Esophagus muscularis mucosa (tissue), 4 donors: ENCODE measurements around the gene SLC23A3. TPM values are rescaled to one million over a fixed set of nuclear protein-coding genes. Genes with fewer than 3 reads are reported as not detected.

Source experiments
- DNase-seq: peaks from one replicate; pipeline ENCODE4 v3.0.0-alpha.2; 2017; ENCODE audit errors: extremely low spot score
- H3K27ac ChIP-seq, 4 donors: fragments of 200-600 bp; sonication (generic); replicated peaks in 1 of 4; 1 replicate in 3 of 4; 2 replicates in 1 of 4; pipeline ENCODE4 v1.5.1; 2016 to 2019; ENCODE audit warnings: mild to moderate bottlenecking in 1 of 4
- H3K27me3 ChIP-seq, 4 donors: fragments of 200-600 bp; sonication (generic); one replicate each; pipeline versions ENCODE4 v1.5.1 to v1.6.0; 2016 to 2019
- H3K36me3 ChIP-seq, 4 donors: fragments of 200-600 bp; sonication (generic); one replicate each; pipeline ENCODE4 v1.5.1; 2016 to 2019
- H3K4me1 ChIP-seq, 4 donors: fragments of 200-600 bp; sonication (generic); one replicate each; pipeline ENCODE4 v1.5.1; 2016 to 2019
- H3K4me3 ChIP-seq, 4 donors: fragments of 200-600 bp; sonication (generic); 1 replicate in 2 of 4; 2 replicates in 2 of 4; pipeline ENCODE4 v1.5.1; 2016 to 2019; ENCODE audit warnings: mild to moderate bottlenecking in 4 of 4, moderate library complexity in 1 of 4
- H3K9me3 ChIP-seq, 4 donors: fragments of 200-600 bp; sonication (generic); 1 replicate in 3 of 4; 2 replicates in 1 of 4; pipeline ENCODE4 v1.5.1; 2016 to 2019
- CTCF ChIP-seq, 3 experiments: fragments of 200-600 bp in 2 of 3; fragments of 450-650 bp in 1 of 3; sonication (generic) in 2 of 3; IDR thresholded peaks; one replicate each; pipeline ENCODE4 v1.5.1; 2017 to 2019; ENCODE audit warnings: antibody characterized with exemption in 3 of 3, mild to moderate bottlenecking in 2 of 3, moderate library complexity in 1 of 3
- EP300 ChIP-seq: sonication (generic); formaldehyde crosslinking; IDR thresholded peaks from one replicate; pipeline ENCODE4 v1.6.1; 2017; ENCODE audit warnings: antibody characterized with exemption
- POLR2A ChIP-seq: fragments of 450-650 bp; IDR thresholded peaks from one replicate; pipeline ENCODE4 v1.6.1; 2017; ENCODE audit warnings: antibody characterized with exemption, moderate library complexity, mild to moderate bottlenecking, low read depth
- POLR2AphosphoS5 ChIP-seq, 2 donors: sonication (generic); formaldehyde crosslinking; IDR thresholded peaks; one replicate each; pipeline ENCODE4 v1.6.1; 2017; ENCODE audit warnings: antibody characterized with exemption in 2 of 2
- WGBS: methylation state at CpG from one replicate; pipeline ENCODE4 v1.1.5; 2018; 5-methylcytosine and 5-hydroxymethylcytosine counted together
- intact Hi-C: fragments of 100-400 bp; cut with DNase I; formaldehyde crosslinking; loops from one replicate; pipeline ENCODE4 v1.15.1; 2023
- total RNA-seq, 4 donors: library from RNA; depleted of rRNA; stranded (reverse); fragments of >200 nt; gene quantifications; one replicate each; pipeline versions ENCODE4 v1.1.0 to v1.2.1, GENCODE V29; 2016

The SLC23A3 gene
- total RNA-seq, 4 donors from 2014 or later: 0.23 to 0.58 (median 0.37) TPM

- no peaks in the 10 kb centered on the region for H3K9me3 ChIP-seq
- H3K27me3 ChIP-seq: no peaks in the 10 kb centered on the region
- TF ChIP-seq POLR2AphosphoS5 (IDR thresholded peaks at IDR 0.05) (peak; percentile 96 to 98), POLR2A (peak; percentile 93), EP300 (no peak), CTCF (IDR thresholded peaks at IDR 0.05) (no peak)
- H3K36me3 ChIP-seq: peaks cover 44 to 61% (median 60%) of the 10 kb centered on the region in 4 donors
- peak within 1 kb of the TSS; percentile 95 to 100 (median 96) for H3K27ac ChIP-seq
- peak; percentile 94 for DNase-seq
- intact Hi-C loops: loop anchor here (10.0 kb wide), 1 partner anchor 208 kb away; the partner anchor contains the start of gene DNPEP
- H3K4me3 ChIP-seq: peak within 1 kb of the TSS; percentile 95 to 100 (median 96)
- peaks cover 25 to 59% (median 46%) of the 10 kb centered on the region in 4 donors for H3K4me1 ChIP-seq
- 0% methylated on average over 10 of the region's 69 CpGs for WGBS
These were observed 7.2 kb upstream of the SLC23A3 start, which contains the start of gene CNPPD1 for GRCh38 chr2:219176818-219177551. Gene CNPPD1 (minus strand): TSS chr2:219176925. CDS start chr2:219176828, 97 bp downstream.

GRCh38 chr2:219175928-219176817 is 6.3 kb upstream of the SLC23A3 start:
- intact Hi-C loops: loop anchor here (10.0 kb wide), 1 partner anchor 209 kb away; the partner anchor contains the start of gene DNPEP
- H3K4me1 ChIP-seq: peaks cover 28 to 64% (median 54%) of the 10 kb centered on the region in 4 donors
- H3K27ac ChIP-seq: peak overlapping the region; percentile 95 to 100 (median 96)
- H3K9me3 ChIP-seq: no peaks in the 10 kb centered on the region
- H3K27me3 ChIP-seq: no peaks in the 10 kb centered on the region
- TF ChIP-seq EP300: no peak
- peak in 2 of 3 experiments; percentile 10 to 13 for TF ChIP-seq CTCF (IDR thresholded peaks at IDR 0.05)
- peak in 1 of 2 donors; percentile 10 for TF ChIP-seq POLR2AphosphoS5 (IDR thresholded peaks at IDR 0.05)
- no peak for TF ChIP-seq POLR2A
- H3K36me3 ChIP-seq: peaks cover 36 to 57% (median 53%) of the 10 kb centered on the region in 4 donors
- peak; percentile 91 for DNase-seq
- WGBS: 12% methylated on average over 8 of the region's 45 CpGs
- H3K4me3 ChIP-seq: peak overlapping the region; percentile 95 to 100 (median 96)

- H3K4me3 ChIP-seq: peak overlapping the region; percentile 95 to 100 (median 96)
- H3K27me3 ChIP-seq: no peaks in the 10 kb centered on the region
- H3K27ac ChIP-seq: peak overlapping the region in 3 of 4 donors; percentile 95 to 100 (median 98)
- intact Hi-C loops: loop anchor here (10.0 kb wide), 1 partner anchor 209 kb away; the partner anchor contains the start of gene DNPEP
- H3K4me1 ChIP-seq: peaks cover 35 to 67% (median 59%) of the 10 kb centered on the region in 4 donors
- no peaks in the 10 kb centered on the region for H3K9me3 ChIP-seq
- 83% methylated on average over 7 of the region's 7 CpGs for WGBS
- peaks cover 29 to 50% (median 47%) of the 10 kb centered on the region in 4 donors for H3K36me3 ChIP-seq
- DNase-seq: peak; percentile 66
- TF ChIP-seq CTCF (IDR thresholded peaks at IDR 0.05): no peak
- TF ChIP-seq POLR2AphosphoS5 (IDR thresholded peaks at IDR 0.05): no peak
- TF ChIP-seq POLR2A: no peak
- TF ChIP-seq EP300: no peak
These were observed 5.7 kb upstream of the SLC23A3 start for GRCh38 chr2:219175486-219175885.

GRCh38 chr2:219174801-219175200 is 5.0 kb upstream of the SLC23A3 start:
- Histone ChIP-seq H3K4me1 (peaks cover 36 to 71% (median 57%) of the 10 kb centered on the region in 4 donors), H3K4me3 (no peak overlapping the region), H3K27ac (no peak overlapping the region), H3K27me3 (no peaks in the 10 kb centered on the region), H3K9me3 (no peaks in the 10 kb centered on the region), H3K36me3 (peaks cover 22 to 43% (median 40%) of the 10 kb centered on the region in 4 donors)
- DNase-seq: peak; percentile 26
- TF ChIP-seq POLR2AphosphoS5 (IDR thresholded peaks at IDR 0.05) (no peak), POLR2A (no peak)
- intact Hi-C loops: loop anchor here (10.0 kb wide), 1 partner anchor 210 kb away; the partner anchor contains the start of gene DNPEP
- WGBS: 74% methylated on average over 6 of the region's 7 CpGs
